ENCODE measurements around the gene FAM240A. TPM values are rescaled to one million over a fixed set of nuclear protein-coding genes. Genes with fewer than 3 reads are reported as not detected.

FAM240A gene
- total RNA-seq, 4 donors from 2014 or later: 0.50 TPM; not detected in 3

GRCh38 chr3:46609212-46609721 lies 3.1 kb upstream of the FAM240A start:
- Histone ChIP-seq H3K4me3 (no peak overlapping the region), H3K36me3 (no peaks in the 10 kb centered on the region), H3K27me3 (peaks cover 0 to 11% (median 0%) of the 10 kb centered on the region in 4 donors), H3K27ac (peak overlapping the region in 1 of 4 donors; percentile 25), H3K4me1 (peaks cover 0 to 18% (median 3%) of the 10 kb centered on the region in 3 donors), H3K9me3 (no peaks in the 10 kb centered on the region)
- intact Hi-C loops (cut with DNase I): no loop called here
- no peak for DNase-seq
- WGBS, 2 donors: 50 to 60% methylated on average over 5 of the region's 5 CpGs
- TF ChIP-seq POLR2A (IDR thresholded peaks at IDR 0.05): no peak
- TF ChIP-seq CTCF (IDR thresholded peaks at IDR 0.05): no peak

- H3K27me3 ChIP-seq: peaks cover 0 to 12% (median 0%) of the 10 kb centered on the region in 4 donors
- intact Hi-C loops (cut with DNase I): no loop called here
- TF ChIP-seq CTCF (IDR thresholded peaks at IDR 0.05) (no peak), POLR2A (IDR thresholded peaks at IDR 0.05) (no peak)
- H3K4me1 ChIP-seq: peaks cover 0 to 18% (median 3%) of the 10 kb centered on the region in 3 donors
- H3K36me3 ChIP-seq: no peaks in the 10 kb centered on the region
- H3K9me3 ChIP-seq: no peaks in the 10 kb centered on the region
- WGBS, 2 donors: 64 to 70% methylated on average over 11 to 12 of the region's 12 CpGs
- H3K27ac ChIP-seq: peak overlapping the region in 1 of 4 donors; percentile 25
- no peak for DNase-seq
- H3K4me3 ChIP-seq: no peak overlapping the region
Observed at GRCh38 chr3:46609944-46610722, 2.2 kb upstream of the FAM240A start.

- 77 to 80% methylated on average over 10 of the region's 10 CpGs for WGBS, 2 donors
- Histone ChIP-seq H3K4me3 (no peak overlapping the region), H3K27ac (no peak overlapping the region), H3K9me3 (no peaks in the 10 kb centered on the region), H3K36me3 (no peaks in the 10 kb centered on the region), H3K4me1 (peaks cover 0 to 18% (median 3%) of the 10 kb centered on the region in 3 donors), H3K27me3 (peaks cover 0 to 28% (median 0%) of the 10 kb centered on the region in 4 donors)
- TF ChIP-seq CTCF (IDR thresholded peaks at IDR 0.05): no peak
- TF ChIP-seq POLR2A (IDR thresholded peaks at IDR 0.05): no peak
- no peak for DNase-seq
- intact Hi-C loops (cut with DNase I): no loop called here
Observed at GRCh38 chr3:46613313-46614005, 1.1 kb downstream of the FAM240A start.

- Histone ChIP-seq H3K9me3 (no peaks in the 10 kb centered on the region), H3K27me3 (peaks cover 0 to 32% (median 0%) of the 10 kb centered on the region in 4 donors), H3K27ac (no peak overlapping the region), H3K4me1 (peaks cover 0 to 9% (median 3%) of the 10 kb centered on the region in 3 donors), H3K36me3 (no peaks in the 10 kb centered on the region), H3K4me3 (no peak overlapping the region)
- intact Hi-C loops (cut with DNase I): no loop called here
- no peak for TF ChIP-seq CTCF (IDR thresholded peaks at IDR 0.05)
- no peak for TF ChIP-seq POLR2A (IDR thresholded peaks at IDR 0.05)
- no peak for DNase-seq
- WGBS, 2 donors: 87 to 88% methylated on average over 4 of the region's 4 CpGs
Observed at GRCh38 chr3:46614431-46614830, 2.1 kb downstream of the FAM240A start.
